SK-N-SH treated with all-trans-retinoic acid at 6 μM for 48 hours (cell line): ENCODE results near the gene PPP2R1A.
"Not testable (repeated sequence)": the region's sequence is repeated elsewhere in the genome, so short reads cannot be mapped to it uniquely, and the experiment has no call there.

Experiments used
- ATAC-seq: fragments of 200-7000 bp; cut with Tn5 transposase; 3 replicates; pipeline ENCODE4 v1.9.1; 2020; ENCODE audit warnings: mild to moderate bottlenecking, moderate library complexity
- ARNTL ChIP-seq: fragments of 450-650 bp; formaldehyde crosslinking; IDR thresholded peaks from 2 replicates; pipeline ENCODE4 v1.5.0; 2020; ENCODE audit warnings: low read depth, mild to moderate bottlenecking, moderate library complexity, borderline replicate concordance
- BACH2 ChIP-seq: fragments of 250-450 bp; sonication (Bioruptor Pico); IDR thresholded peaks from 2 replicates; pipeline ENCODE4 v1.9.0; 2021; ENCODE audit warnings: mild to moderate bottlenecking, borderline replicate concordance
- CREB5 ChIP-seq: fragments of 250-450 bp; sonication (Bioruptor Pico); IDR thresholded peaks from 2 replicates; pipeline ENCODE4 v1.5.1; 2020; ENCODE audit warnings: low read depth, mild to moderate bottlenecking, moderate library complexity
- CSDC2 ChIP-seq: fragments of 250-450 bp; sonication (Bioruptor Pico); IDR thresholded peaks from 2 replicates; pipeline ENCODE4 v1.5.0; 2020; ENCODE audit warnings: mild to moderate bottlenecking, moderate library complexity
- CSRNP3 ChIP-seq: fragments of 250-450 bp; sonication (Bioruptor Pico); IDR thresholded peaks from 2 replicates; pipeline ENCODE4 v1.5.1; 2021; ENCODE audit warnings: mild to moderate bottlenecking, moderate library complexity
- ESRRG ChIP-seq: fragments of 250-450 bp; sonication (Bioruptor Pico); IDR thresholded peaks from 2 replicates; pipeline ENCODE4 v1.6.1; 2021; ENCODE audit warnings: mild to moderate bottlenecking
- GLIS3 ChIP-seq: fragments of 250-450 bp; sonication (Bioruptor Pico); IDR thresholded peaks from 2 replicates; pipeline ENCODE4 v1.5.0; 2020; ENCODE audit warnings: mild to moderate bottlenecking, moderate library complexity
- ISL1 ChIP-seq: fragments of 250-450 bp; sonication (Bioruptor Pico); IDR thresholded peaks from 2 replicates; pipeline ENCODE4 v2.1.2; 2022; ENCODE audit warnings: mild to moderate bottlenecking, moderate library complexity
- POU6F1 ChIP-seq: fragments of 250-450 bp; sonication (Bioruptor Pico); IDR thresholded peaks from 2 replicates; pipeline ENCODE4 v1.8.0; 2021; ENCODE audit warnings: low read depth, mild to moderate bottlenecking, moderate library complexity, borderline replicate concordance
- RARB ChIP-seq: fragments of 250-450 bp; sonication (Bioruptor Pico); IDR thresholded peaks from 2 replicates; pipeline ENCODE4 v1.8.0; 2021; ENCODE audit warnings: mild to moderate bottlenecking, moderate library complexity
- SNAI2 ChIP-seq: fragments of 250-450 bp; sonication (Bioruptor Pico); IDR thresholded peaks from 2 replicates; pipeline ENCODE4 v1.5.0; 2020; ENCODE audit warnings: mild to moderate bottlenecking, moderate library complexity
- TCF4 ChIP-seq: fragments of 250-450 bp; sonication (Bioruptor Pico); IDR thresholded peaks from 2 replicates; pipeline ENCODE4 v1.8.0; 2021; ENCODE audit warnings: mild to moderate bottlenecking, moderate library complexity, borderline replicate concordance
- TOX ChIP-seq: fragments of 250-450 bp; sonication (Bioruptor Pico); IDR thresholded peaks from 2 replicates; pipeline ENCODE4 v1.8.0; 2021; ENCODE audit warnings: mild to moderate bottlenecking, moderate library complexity, borderline replicate concordance
- ZC3H10 ChIP-seq: fragments of 250-450 bp; sonication (Bioruptor Pico); IDR thresholded peaks from 2 replicates; pipeline ENCODE4 v1.5.1; 2021; ENCODE audit warnings: mild to moderate bottlenecking, moderate library complexity
- ZFP3 ChIP-seq: fragments of 250-450 bp; sonication (Bioruptor Pico); IDR thresholded peaks from 2 replicates; pipeline ENCODE4 v1.5.0; 2020; ENCODE audit warnings: mild to moderate bottlenecking, moderate library complexity
- ZNF70 ChIP-seq: fragments of 450-650 bp; formaldehyde crosslinking; IDR thresholded peaks from 2 replicates; pipeline ENCODE4 v1.5.0; 2020; ENCODE audit warnings: mild to moderate bottlenecking, moderate library complexity
- ZNF8 ChIP-seq: fragments of 450-650 bp; formaldehyde crosslinking; IDR thresholded peaks from 2 replicates; pipeline ENCODE4 v1.5.0; 2020; ENCODE audit warnings: mild to moderate bottlenecking, moderate library complexity
- TF ChIP-seq, protein P1 (sequence below): fragments of 250-450 bp; sonication (Bioruptor Pico); IDR thresholded peaks from 2 replicates; pipeline ENCODE4 v1.5.0; 2020; ENCODE audit warnings: mild to moderate bottlenecking, moderate library complexity

The PPP2R1A gene

DNA sequence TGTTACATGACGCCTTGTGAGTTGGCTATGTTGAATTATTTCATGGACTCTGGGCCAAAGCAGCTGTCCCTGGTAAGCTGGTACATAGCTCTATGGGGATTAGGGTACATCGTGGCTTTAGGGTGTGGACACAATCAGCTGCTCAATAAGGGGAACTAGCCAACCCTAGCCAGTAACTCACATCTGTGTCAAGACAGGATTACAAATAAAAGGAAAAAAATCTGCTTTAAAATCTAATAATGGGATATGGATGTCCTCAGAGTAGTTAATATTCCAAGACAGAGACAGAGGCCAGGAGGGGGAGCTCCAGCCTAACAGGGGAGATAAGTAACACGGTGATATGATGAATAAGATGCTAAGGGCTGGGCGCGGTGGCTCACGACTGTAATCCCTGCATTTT lies 58.4 kb downstream of the PPP2R1A start (continued):
- TF ChIP-seq CREB5 (no peak), POU6F1 (CRISPR knock-in tag) (no peak), ZNF8 (CRISPR knock-in tag) (no peak), ISL1 (no peak), ZC3H10 (CRISPR knock-in tag) (no peak), SNAI2 (CRISPR knock-in tag) (no peak), RARB (CRISPR knock-in tag) (no peak), CSRNP3 (CRISPR knock-in tag) (no peak), ZFP3 (no peak), ZNF70 (CRISPR knock-in tag) (no peak)

GRCh38 chr19:52258426-52258825 lies 68.6 kb downstream of the PPP2R1A start:
- ATAC-seq, result no peak
- no peak for TF ChIP-seq CSRNP3 (CRISPR knock-in tag)
- no peak for TF ChIP-seq CSDC2 (CRISPR knock-in tag)
- no peak for TF ChIP-seq GLIS3 (CRISPR knock-in tag)
- TF ChIP-seq ZFP3, result no peak
- no peak for TF ChIP-seq ARNTL (CRISPR knock-in tag)
- TF ChIP-seq TCF4 (CRISPR knock-in tag), result no peak
- no peak for TF ChIP-seq POU6F1 (CRISPR knock-in tag)
- no peak for TF ChIP-seq ZC3H10 (CRISPR knock-in tag)
- no peak for TF ChIP-seq BACH2
- TF ChIP-seq, protein P1, sequence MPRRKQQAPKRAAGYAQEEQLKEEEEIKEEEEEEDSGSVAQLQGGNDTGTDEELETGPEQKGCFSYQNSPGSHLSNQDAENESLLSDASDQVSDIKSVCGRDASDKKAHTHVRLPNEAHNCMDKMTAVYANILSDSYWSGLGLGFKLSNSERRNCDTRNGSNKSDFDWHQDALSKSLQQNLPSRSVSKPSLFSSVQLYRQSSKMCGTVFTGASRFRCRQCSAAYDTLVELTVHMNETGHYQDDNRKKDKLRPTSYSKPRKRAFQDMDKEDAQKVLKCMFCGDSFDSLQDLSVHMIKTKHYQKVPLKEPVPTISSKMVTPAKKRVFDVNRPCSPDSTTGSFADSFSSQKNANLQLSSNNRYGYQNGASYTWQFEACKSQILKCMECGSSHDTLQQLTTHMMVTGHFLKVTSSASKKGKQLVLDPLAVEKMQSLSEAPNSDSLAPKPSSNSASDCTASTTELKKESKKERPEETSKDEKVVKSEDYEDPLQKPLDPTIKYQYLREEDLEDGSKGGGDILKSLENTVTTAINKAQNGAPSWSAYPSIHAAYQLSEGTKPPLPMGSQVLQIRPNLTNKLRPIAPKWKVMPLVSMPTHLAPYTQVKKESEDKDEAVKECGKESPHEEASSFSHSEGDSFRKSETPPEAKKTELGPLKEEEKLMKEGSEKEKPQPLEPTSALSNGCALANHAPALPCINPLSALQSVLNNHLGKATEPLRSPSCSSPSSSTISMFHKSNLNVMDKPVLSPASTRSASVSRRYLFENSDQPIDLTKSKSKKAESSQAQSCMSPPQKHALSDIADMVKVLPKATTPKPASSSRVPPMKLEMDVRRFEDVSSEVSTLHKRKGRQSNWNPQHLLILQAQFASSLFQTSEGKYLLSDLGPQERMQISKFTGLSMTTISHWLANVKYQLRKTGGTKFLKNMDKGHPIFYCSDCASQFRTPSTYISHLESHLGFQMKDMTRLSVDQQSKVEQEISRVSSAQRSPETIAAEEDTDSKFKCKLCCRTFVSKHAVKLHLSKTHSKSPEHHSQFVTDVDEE, result no peak
- no peak for TF ChIP-seq RARB (CRISPR knock-in tag)
- no peak for TF ChIP-seq ZNF8 (CRISPR knock-in tag)
- TF ChIP-seq ISL1, result no peak
- no peak for TF ChIP-seq ESRRG (CRISPR knock-in tag)
- TF ChIP-seq TOX, result no peak
- TF ChIP-seq, all 23 proteins: peak for 0

DNA sequence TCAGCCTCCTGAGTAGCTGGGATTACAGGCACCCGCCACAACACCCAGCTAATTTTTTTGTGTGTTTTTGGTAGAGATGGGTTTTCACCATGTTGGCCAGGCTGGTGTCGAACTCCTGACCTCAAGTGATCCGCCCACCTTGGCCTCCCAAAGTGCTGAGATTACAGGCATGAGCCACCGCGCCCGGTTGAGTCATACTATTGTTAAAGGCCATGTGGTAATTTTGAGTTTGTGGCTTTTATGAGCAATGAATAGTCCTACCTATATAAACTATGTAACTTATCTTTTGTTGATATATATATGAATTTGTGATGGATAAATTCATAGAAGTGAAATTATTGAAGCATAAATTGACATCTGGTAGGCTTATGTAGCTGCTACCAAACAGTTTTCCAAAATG lies 75.7 kb downstream of the PPP2R1A start:
- not testable (repeated sequence) for ATAC-seq
